Rectal smooth muscle tissue (tissue), 1 donor: ENCODE measurements around the gene EXOSC10.

ENCODE experiments used
- H3K27ac ChIP-seq: one replicate; pipeline ENCODE4 v1.7.0; 2013; ENCODE audit warnings: low read depth, low read length, inconsistent platforms
- H3K27me3 ChIP-seq: one replicate; pipeline ENCODE4 v1.7.0; 2013; ENCODE audit warnings: low read length; ENCODE audit not compliant: control insufficient read depth, insufficient read depth
- H3K36me3 ChIP-seq: one replicate; pipeline ENCODE4 v1.7.0; 2013; ENCODE audit warnings: low read length; ENCODE audit not compliant: control insufficient read depth, insufficient read depth
- H3K4me1 ChIP-seq: one replicate; pipeline ENCODE4 v1.7.0; 2013; ENCODE audit warnings: low read length; ENCODE audit not compliant: control insufficient read depth, insufficient read depth
- H3K4me3 ChIP-seq: one replicate; pipeline ENCODE4 v1.7.0; 2013; ENCODE audit warnings: low read length
- H3K9ac ChIP-seq: one replicate; pipeline ENCODE4 v1.7.0; 2013; ENCODE audit warnings: low read length

The EXOSC10 gene

GRCh38 chr1:11099310-11100148, at the start of gene EXOSC10:
Gene EXOSC10, minus strand, starts transcription at chr1:11099869. Its CDS starts 38 bp downstream, at chr1:11099831.
- peak within 1 kb of the TSS; percentile 73 for H3K27ac ChIP-seq
- H3K9ac ChIP-seq = peak within 1 kb of the TSS; percentile 87
- H3K27me3 ChIP-seq = no peaks in the 10 kb centered on the region
- peaks cover 8% of the 10 kb centered on the region for H3K36me3 ChIP-seq
- peaks cover 10% of the 10 kb centered on the region for H3K4me1 ChIP-seq
- peak within 1 kb of the TSS; percentile 87 for H3K4me3 ChIP-seq

GRCh38 chr1:11147197-11147770, 47.6 kb upstream of the EXOSC10 start:
- H3K4me1 ChIP-seq = peaks cover 2% of the 10 kb centered on the region
- H3K4me3 ChIP-seq = no peak overlapping the region
- H3K27ac ChIP-seq = no peak overlapping the region
- peaks cover 31% of the 10 kb centered on the region for H3K36me3 ChIP-seq
- no peak overlapping the region for H3K9ac ChIP-seq
- no peaks in the 10 kb centered on the region for H3K27me3 ChIP-seq

GRCh38 chr1:11145741-11146140, 46.1 kb upstream of the EXOSC10 start:
- no peaks in the 10 kb centered on the region for H3K4me1 ChIP-seq
- H3K27ac ChIP-seq = no peak overlapping the region
- H3K4me3 ChIP-seq = no peak overlapping the region
- H3K27me3 ChIP-seq = no peaks in the 10 kb centered on the region
- no peak overlapping the region for H3K9ac ChIP-seq
- peaks cover 26% of the 10 kb centered on the region for H3K36me3 ChIP-seq

GRCh38 chr1:11144570-11145256, 45.0 kb upstream of the EXOSC10 start:
- no peaks in the 10 kb centered on the region for H3K4me1 ChIP-seq
- H3K9ac ChIP-seq = no peak overlapping the region
- H3K27ac ChIP-seq = no peak overlapping the region
- no peaks in the 10 kb centered on the region for H3K27me3 ChIP-seq
- peaks cover 23% of the 10 kb centered on the region for H3K36me3 ChIP-seq
- no peak overlapping the region for H3K4me3 ChIP-seq

- H3K36me3 ChIP-seq = peaks cover 28% of the 10 kb centered on the region
- H3K4me3 ChIP-seq = no peak overlapping the region
- H3K4me1 ChIP-seq = no peaks in the 10 kb centered on the region
- H3K27ac ChIP-seq = no peak overlapping the region
- no peak overlapping the region for H3K9ac ChIP-seq
- no peaks in the 10 kb centered on the region for H3K27me3 ChIP-seq
Observed at GRCh38 chr1:11143907-11144306, 44.2 kb upstream of the EXOSC10 start.

- Histone ChIP-seq H3K4me3 (no peak overlapping the region), H3K27ac (no peak overlapping the region), H3K27me3 (no peaks in the 10 kb centered on the region), H3K4me1 (no peaks in the 10 kb centered on the region), H3K36me3 (peaks cover 29% of the 10 kb centered on the region), H3K9ac (no peak overlapping the region)
Observed at GRCh38 chr1:11143401-11143800, 43.7 kb upstream of the EXOSC10 start.

- Histone ChIP-seq H3K4me3 (no peak overlapping the region), H3K4me1 (no peaks in the 10 kb centered on the region), H3K27me3 (no peaks in the 10 kb centered on the region), H3K9ac (no peak overlapping the region), H3K27ac (no peak overlapping the region), H3K36me3 (peaks cover 32% of the 10 kb centered on the region)
Observed at GRCh38 chr1:11142618-11143391, 43.1 kb upstream of the EXOSC10 start.

GRCh38 chr1:11138952-11139351, 39.3 kb upstream of the EXOSC10 start:
- no peak overlapping the region for H3K27ac ChIP-seq
- H3K27me3 ChIP-seq = no peaks in the 10 kb centered on the region
- H3K36me3 ChIP-seq = peaks cover 14% of the 10 kb centered on the region
- no peak overlapping the region for H3K4me3 ChIP-seq
- H3K4me1 ChIP-seq = peaks cover 4% of the 10 kb centered on the region
- H3K9ac ChIP-seq = no peak overlapping the region

GRCh38 chr1:11138029-11138428, 38.4 kb upstream of the EXOSC10 start:
- H3K9ac ChIP-seq = no peak overlapping the region
- H3K27me3 ChIP-seq = no peaks in the 10 kb centered on the region
- H3K4me3 ChIP-seq = no peak overlapping the region
- H3K4me1 ChIP-seq = peaks cover 9% of the 10 kb centered on the region
- H3K27ac ChIP-seq = no peak overlapping the region
- H3K36me3 ChIP-seq = peaks cover 14% of the 10 kb centered on the region

GRCh38 chr1:11134898-11135266, 35.2 kb upstream of the EXOSC10 start:
- Histone ChIP-seq H3K36me3 (peaks cover 35% of the 10 kb centered on the region), H3K9ac (no peak overlapping the region), H3K27ac (no peak overlapping the region), H3K4me1 (peaks cover 9% of the 10 kb centered on the region), H3K27me3 (no peaks in the 10 kb centered on the region), H3K4me3 (no peak overlapping the region)

GRCh38 chr1:11134251-11134897, 34.7 kb upstream of the EXOSC10 start:
- H3K4me3 ChIP-seq = no peak overlapping the region
- H3K36me3 ChIP-seq = peaks cover 38% of the 10 kb centered on the region
- no peak overlapping the region for H3K27ac ChIP-seq
- no peaks in the 10 kb centered on the region for H3K27me3 ChIP-seq
- no peak overlapping the region for H3K9ac ChIP-seq
- peaks cover 9% of the 10 kb centered on the region for H3K4me1 ChIP-seq
